Astrocyte (in vitro differentiated cells and primary cell): ENCODE results near the gene NEUROG1.

Experiments
- CTCF ChIP-seq: IDR thresholded peaks from 2 replicates; pipeline ENCODE4 v1.5.1; 2011; ENCODE audit warnings: low read depth, mild to moderate bottlenecking, inconsistent platforms, low read length, moderate library complexity; ENCODE audit not compliant: insufficient read depth
- EZH2 ChIP-seq: IDR thresholded peaks from 2 replicates; pipeline ENCODE4 v1.6.1; 2012; ENCODE audit warnings: mild to moderate bottlenecking, low read length, inconsistent platforms; ENCODE audit not compliant: insufficient read depth

- TF ChIP-seq CTCF: no peak
- TF ChIP-seq EZH2: no peak
These were observed 13.6 kb upstream of the NEUROG1 start for GRCh38 chr5:135549413-135549812.
